ENCODE results near the gene SLC39A11. TPM values are rescaled to one million over a fixed set of nuclear protein-coding genes. Genes with fewer than 3 reads are reported as not detected.

The SLC39A11 gene
- total RNA-seq, 2 donors from 2014 or later: 18.1 to 20.1 TPM

- Histone ChIP-seq H3K27ac (ENCODE audit: low read depth, low read length) (no peak overlapping the region), H3K4me1 (ENCODE audit: control insufficient read depth, insufficient read depth, low read length) (no peaks in the 10 kb centered on the region), H3K36me3 (ENCODE audit: control insufficient read depth, insufficient read depth, low read length) (no peaks in the 10 kb centered on the region), H3K27me3 (ENCODE audit: control insufficient read depth, insufficient read depth, low read length, poor library complexity, severe bottlenecking) (peaks cover 60% of the 10 kb centered on the region), H3K9ac (ENCODE audit: extremely low read depth, low read length, poor library complexity, severe bottlenecking) (no peak overlapping the region), H3K4me3 (ENCODE audit: low read length) (peak overlapping the region; percentile 6), H3K9me3 (ENCODE audit: control insufficient read depth, low read length) (peaks cover 14% of the 10 kb centered on the region)
- DNase-seq: peak; percentile 67
- H3K36me3 Mint-ChIP-seq (ENCODE audit: low read depth): no peaks in the 10 kb centered on the region
- no peaks in the 10 kb centered on the region for H3K4me1 Mint-ChIP-seq
- no peak overlapping the region for H3K27ac Mint-ChIP-seq
- no peak overlapping the region for H3K4me3 Mint-ChIP-seq
- 88 to 95% methylated on average over 8 to 12 of the region's 12 CpGs for WGBS, 2 experiments (ENCODE audit: insufficient coverage in 1 of 2, insufficient read length in 1 of 2)
- no peak for TF ChIP-seq CTCF (conservative IDR thresholded peaks at IDR 0.05)
- peaks cover 15% of the 10 kb centered on the region for H3K9me3 Mint-ChIP-seq
- H3K27me3 Mint-ChIP-seq (ENCODE audit: insufficient read depth): peaks cover 88% of the 10 kb centered on the region
These were observed 11.3 kb upstream of the SLC39A11 start for GRCh38 chr17:73103641-73104335.

- no peak overlapping the region for H3K27ac Mint-ChIP-seq
- H3K27me3 Mint-ChIP-seq (ENCODE audit: insufficient read depth): peaks cover 94% of the 10 kb centered on the region
- peaks cover 14% of the 10 kb centered on the region for H3K9me3 ChIP-seq (ENCODE audit: control insufficient read depth, low read length)
- no peak for TF ChIP-seq CTCF (conservative IDR thresholded peaks at IDR 0.05)
- no peak overlapping the region for H3K4me3 ChIP-seq (ENCODE audit: low read length)
- 91% methylated on average over 5 to 6 of the region's 6 CpGs for WGBS, 2 experiments (ENCODE audit: insufficient coverage in 1 of 2, insufficient read length in 1 of 2)
- H3K9ac ChIP-seq (ENCODE audit: extremely low read depth, low read length, poor library complexity, severe bottlenecking): no peak overlapping the region
- no peak overlapping the region for H3K27ac ChIP-seq (ENCODE audit: low read depth, low read length)
- no peaks in the 10 kb centered on the region for H3K4me1 Mint-ChIP-seq
- H3K27me3 ChIP-seq (ENCODE audit: control insufficient read depth, insufficient read depth, low read length, poor library complexity, severe bottlenecking): peaks cover 42% of the 10 kb centered on the region
- no peaks in the 10 kb centered on the region for H3K36me3 ChIP-seq (ENCODE audit: control insufficient read depth, insufficient read depth, low read length)
- H3K4me3 Mint-ChIP-seq: no peak overlapping the region
- no peaks in the 10 kb centered on the region for H3K36me3 Mint-ChIP-seq (ENCODE audit: low read depth)
- no peak for DNase-seq
- no peaks in the 10 kb centered on the region for H3K4me1 ChIP-seq (ENCODE audit: control insufficient read depth, insufficient read depth, low read length)
- H3K9me3 Mint-ChIP-seq: peaks cover 15% of the 10 kb centered on the region
These were observed 8.5 kb upstream of the SLC39A11 start for GRCh38 chr17:73101031-73101430.

GRCh38 chr17:73100363-73100762, 7.9 kb upstream of the SLC39A11 start:
- H3K4me3 ChIP-seq (ENCODE audit: low read length): no peak overlapping the region

More at GRCh38 chr17:73100363-73100762, 7.9 kb upstream of the SLC39A11 start:
- H3K36me3 Mint-ChIP-seq (ENCODE audit: low read depth): no peaks in the 10 kb centered on the region
- H3K36me3 ChIP-seq (ENCODE audit: control insufficient read depth, insufficient read depth, low read length): no peaks in the 10 kb centered on the region
- peaks cover 42% of the 10 kb centered on the region for H3K27me3 ChIP-seq (ENCODE audit: control insufficient read depth, insufficient read depth, low read length, poor library complexity, severe bottlenecking)
- TF ChIP-seq CTCF (conservative IDR thresholded peaks at IDR 0.05): no peak
- 89 to 100% methylated on average over 2 of the region's 2 CpGs for WGBS, 2 experiments (ENCODE audit: insufficient coverage in 1 of 2, insufficient read length in 1 of 2)
- H3K27ac ChIP-seq (ENCODE audit: low read depth, low read length): no peak overlapping the region
- DNase-seq: no peak
- H3K4me3 Mint-ChIP-seq: no peak overlapping the region
- no peaks in the 10 kb centered on the region for H3K4me1 ChIP-seq (ENCODE audit: control insufficient read depth, insufficient read depth, low read length)
- peaks cover 14% of the 10 kb centered on the region for H3K9me3 Mint-ChIP-seq
- H3K27me3 Mint-ChIP-seq (ENCODE audit: insufficient read depth): peaks cover 94% of the 10 kb centered on the region
- H3K27ac Mint-ChIP-seq: no peak overlapping the region
- H3K4me1 Mint-ChIP-seq: no peaks in the 10 kb centered on the region
- peaks cover 8% of the 10 kb centered on the region for H3K9me3 ChIP-seq (ENCODE audit: control insufficient read depth, low read length)
- H3K9ac ChIP-seq (ENCODE audit: extremely low read depth, low read length, poor library complexity, severe bottlenecking): no peak overlapping the region
